GM12872 (cell line): ENCODE results near the gene TLE2.

Experiments
- TF ChIP-seq, protein P1 (sequence below): IDR thresholded peaks from 3 replicates; pipeline ENCODE4 v1.5.1; 2011; ENCODE audit warnings: low read depth, mild to moderate bottlenecking, low read length, moderate library complexity; ENCODE audit not compliant: insufficient read depth

The TLE2 gene

GRCh38 chr19:3024870-3025548 is 4.1 kb downstream of the TLE2 start:
- TF ChIP-seq, protein P1, sequence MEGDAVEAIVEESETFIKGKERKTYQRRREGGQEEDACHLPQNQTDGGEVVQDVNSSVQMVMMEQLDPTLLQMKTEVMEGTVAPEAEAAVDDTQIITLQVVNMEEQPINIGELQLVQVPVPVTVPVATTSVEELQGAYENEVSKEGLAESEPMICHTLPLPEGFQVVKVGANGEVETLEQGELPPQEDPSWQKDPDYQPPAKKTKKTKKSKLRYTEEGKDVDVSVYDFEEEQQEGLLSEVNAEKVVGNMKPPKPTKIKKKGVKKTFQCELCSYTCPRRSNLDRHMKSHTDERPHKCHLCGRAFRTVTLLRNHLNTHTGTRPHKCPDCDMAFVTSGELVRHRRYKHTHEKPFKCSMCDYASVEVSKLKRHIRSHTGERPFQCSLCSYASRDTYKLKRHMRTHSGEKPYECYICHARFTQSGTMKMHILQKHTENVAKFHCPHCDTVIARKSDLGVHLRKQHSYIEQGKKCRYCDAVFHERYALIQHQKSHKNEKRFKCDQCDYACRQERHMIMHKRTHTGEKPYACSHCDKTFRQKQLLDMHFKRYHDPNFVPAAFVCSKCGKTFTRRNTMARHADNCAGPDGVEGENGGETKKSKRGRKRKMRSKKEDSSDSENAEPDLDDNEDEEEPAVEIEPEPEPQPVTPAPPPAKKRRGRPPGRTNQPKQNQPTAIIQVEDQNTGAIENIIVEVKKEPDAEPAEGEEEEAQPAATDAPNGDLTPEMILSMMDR: no peak

DNA sequence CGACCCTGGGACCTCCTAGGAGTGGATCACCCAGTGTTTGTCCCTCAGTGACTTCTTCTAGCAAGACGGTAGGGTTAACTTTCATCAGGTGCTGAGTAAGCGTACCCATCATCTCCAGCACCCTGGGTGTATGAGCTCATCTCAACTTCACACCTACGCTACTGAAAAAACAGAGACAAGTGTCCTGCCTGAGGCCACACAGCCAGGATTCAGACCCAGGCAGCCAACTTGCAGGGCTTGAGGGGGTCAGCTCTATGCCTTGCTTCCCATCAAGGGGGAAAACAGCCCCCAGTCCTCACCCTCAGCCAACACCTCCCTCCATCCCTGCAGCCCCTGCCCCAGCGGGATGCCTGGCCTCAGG is 4.6 kb downstream of the TLE2 start:
- TF ChIP-seq, protein P1: no peak

- TF ChIP-seq, protein P1: no peak
These were observed 8.6 kb downstream of the TLE2 start for GRCh38 chr19:3020321-3020960.

DNA sequence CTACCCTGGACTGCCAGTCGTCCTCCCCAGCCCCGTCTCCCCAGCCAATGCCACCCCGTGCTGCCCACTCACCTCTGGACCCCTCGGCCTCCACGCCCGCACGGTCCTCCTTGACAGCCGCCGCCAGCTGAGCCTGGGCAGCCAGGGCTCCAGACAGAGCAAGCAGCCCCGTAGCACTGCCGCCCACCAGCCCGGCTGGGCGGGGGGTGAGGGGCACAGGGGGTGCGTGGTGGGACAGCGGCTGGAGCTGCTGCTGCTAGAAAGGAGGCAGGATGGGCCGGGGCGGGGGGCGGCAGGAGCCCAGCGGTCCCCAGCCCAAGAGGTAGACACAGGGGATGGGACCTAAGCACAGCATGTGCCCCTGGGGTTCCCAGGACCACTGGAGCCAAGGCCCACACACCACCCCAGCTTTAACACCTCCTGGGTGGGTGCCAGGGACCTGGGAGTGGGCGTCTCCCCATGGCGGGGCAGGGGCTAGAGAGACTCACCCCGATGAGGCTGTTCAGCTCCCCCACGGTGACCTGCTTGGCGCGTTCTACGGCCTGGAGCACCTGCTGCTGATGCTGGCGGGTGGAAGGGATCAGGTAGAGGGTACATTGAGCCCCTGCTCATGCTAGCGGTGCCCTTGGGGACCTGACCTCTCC is 9.7 kb downstream of the TLE2 start:
- TF ChIP-seq, protein P1: no peak

DNA sequence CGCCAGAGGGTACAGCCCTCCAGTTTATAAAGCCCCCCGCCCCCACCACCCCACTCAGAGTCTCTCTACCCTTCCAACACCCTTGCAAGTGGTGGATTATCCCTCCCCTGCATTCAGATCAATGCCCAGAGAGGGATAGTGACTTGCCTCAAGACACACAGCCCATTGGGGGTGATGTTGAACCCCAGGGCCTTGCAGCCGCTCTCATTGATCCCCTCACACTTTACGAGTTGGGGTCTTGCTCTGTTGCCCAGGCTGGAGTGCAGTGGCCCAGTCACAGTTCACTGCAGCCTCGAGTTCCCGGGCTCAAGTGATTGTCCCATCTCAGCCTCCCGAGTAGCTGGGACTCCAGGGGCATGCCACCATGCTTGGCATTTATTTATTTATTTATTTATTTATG is 11.2 kb downstream of the TLE2 start:
- TF ChIP-seq, protein P1: no peak

- TF ChIP-seq, protein P1: no peak
These were observed 13.7 kb downstream of the TLE2 start for GRCh38 chr19:3015126-3016057.

DNA sequence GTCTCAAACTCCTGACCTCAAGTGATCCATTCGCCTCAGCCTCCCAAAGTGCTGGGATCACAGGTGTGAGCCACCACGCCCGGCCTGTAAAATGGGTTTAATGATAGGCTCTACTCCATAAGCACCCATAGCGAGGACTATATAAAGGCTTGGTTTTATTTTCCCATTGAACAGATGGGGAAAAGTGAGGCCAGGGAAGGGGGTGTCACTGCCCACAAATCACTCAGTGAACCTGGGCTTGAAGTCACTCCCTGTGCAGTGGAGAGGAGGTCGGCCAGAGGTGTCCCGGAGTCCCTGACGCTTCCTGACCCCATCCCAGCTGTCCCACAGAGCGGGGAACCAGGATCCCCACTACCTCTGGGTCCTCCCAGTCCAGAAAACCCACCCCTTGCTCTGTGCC is 14.9 kb downstream of the TLE2 start:
- TF ChIP-seq, protein P1: no peak
